Activated T-cell treated with anti-CD3 and anti-CD28 coated beads for 4 hours (primary cell): Measurements from ENCODE around the gene CTRB2.
"Not testable (repeated sequence)": the region's sequence is repeated elsewhere in the genome, so short reads cannot be mapped to it uniquely, and the experiment has no call there.

Experiments
- DNase-seq: peaks from one replicate; pipeline ENCODE4 v3.0.0-alpha.2; 2020

CTRB2 gene

GRCh38 chr16:75241955-75242354 is 35.0 kb upstream of the CTRB2 start:
- DNase-seq, result no peak

GRCh38 chr16:75241412-75241811 is 34.5 kb upstream of the CTRB2 start:
- no peak for DNase-seq

- DNase-seq, result not testable (repeated sequence)
These were observed 33.7 kb upstream of the CTRB2 start for GRCh38 chr16:75240633-75241032.

GRCh38 chr16:75239542-75240122 is 32.7 kb upstream of the CTRB2 start:
- no peak for DNase-seq

GRCh38 chr16:75238853-75239541 is 32.0 kb upstream of the CTRB2 start:
- no peak for DNase-seq

GRCh38 chr16:75238132-75238852 is 31.3 kb upstream of the CTRB2 start:
- no peak for DNase-seq

GRCh38 chr16:75237398-75238131 is 30.6 kb upstream of the CTRB2 start:
- no peak for DNase-seq

- no peak for DNase-seq
These were observed 29.9 kb upstream of the CTRB2 start for GRCh38 chr16:75236736-75237397.

- no peak for DNase-seq
These were observed 29.3 kb upstream of the CTRB2 start for GRCh38 chr16:75236232-75236631.

- DNase-seq, result no peak
These were observed 28.8 kb upstream of the CTRB2 start for GRCh38 chr16:75235721-75236193.

GRCh38 chr16:75234856-75235696 is 28.1 kb upstream of the CTRB2 start:
- no peak for DNase-seq

GRCh38 chr16:75233611-75233938 is 26.6 kb upstream of the CTRB2 start:
- DNase-seq, result no peak

GRCh38 chr16:75231570-75231969 is 24.6 kb upstream of the CTRB2 start:
- no peak for DNase-seq

- no peak for DNase-seq
These were observed 23.6 kb upstream of the CTRB2 start for GRCh38 chr16:75230471-75231110.

GRCh38 chr16:75229172-75230031 is 22.4 kb upstream of the CTRB2 start:
- DNase-seq, result no peak

- no peak for DNase-seq
These were observed 21.4 kb upstream of the CTRB2 start for GRCh38 chr16:75228143-75228976.

GRCh38 chr16:75227361-75228142 is 20.6 kb upstream of the CTRB2 start:
- DNase-seq, result no peak

GRCh38 chr16:75226550-75227360 is 19.8 kb upstream of the CTRB2 start:
- DNase-seq, result no peak
